Fibroblast of lung (primary cell): ENCODE measurements around the gene NECAP2.

Experiments used
- CTCF ChIP-seq, 2 donors: IDR thresholded peaks in 1 of 2; conservative IDR thresholded peaks in 1 of 2; 1 replicate in 1 of 2; 2 replicates in 1 of 2; pipeline ENCODE4 v1.5.1; 2011 to 2012; ENCODE audit warnings: low read length in 2 of 2, control low read depth in 1 of 2, inconsistent platforms in 1 of 2, low read depth in 1 of 2, mild to moderate bottlenecking in 1 of 2
- EZH2 ChIP-seq: IDR thresholded peaks from 2 replicates; pipeline ENCODE4 v1.5.1; 2012; ENCODE audit warnings: low read length, control low read depth, mild to moderate bottlenecking; ENCODE audit errors: missing control alignments

GRCh38 chr1:16474166-16474800, 33.8 kb downstream of the NECAP2 start:
- TF ChIP-seq CTCF (conservative IDR thresholded peaks at IDR 0.05 in 1 of 2, IDR thresholded peaks at IDR 0.05 in 1 of 2; ENCODE audit: low read depth in 1 of 2, low read length in 2 of 2) (no peak), EZH2 (no peak)
